ENCODE data around the gene ZNF438.
A peak's percentile ranks its signal among the peaks of the same experiment; 100 is the strongest.

ZNF438 gene

GRCh38 chr10:31036209-31036608 is 4.5 kb upstream of the ZNF438 start:
- TF ChIP-seq ZNF565 (CRISPR knock-in tag; conservative IDR thresholded peaks at IDR 0.05; ENCODE audit: low read depth), result no peak
- TF ChIP-seq POU6F1 (CRISPR knock-in tag; IDR thresholded peaks at IDR 0.05; ENCODE audit: borderline replicate concordance, low read depth), result no peak
- TF ChIP-seq PPARA (CRISPR knock-in tag; IDR thresholded peaks at IDR 0.05; ENCODE audit: borderline replicate concordance), result no peak
- TF ChIP-seq PATZ1 (CRISPR knock-in tag; IDR thresholded peaks at IDR 0.05; ENCODE audit: borderline replicate concordance), result no peak
- TF ChIP-seq ISL1 (CRISPR knock-in tag; IDR thresholded peaks at IDR 0.05), result no peak
- no peak for TF ChIP-seq ZFP30 (CRISPR knock-in tag; IDR thresholded peaks at IDR 0.05)
- TF ChIP-seq GLIS3 (CRISPR knock-in tag; IDR thresholded peaks at IDR 0.05), result no peak
- TF ChIP-seq OSR1 (CRISPR knock-in tag; IDR thresholded peaks at IDR 0.05), result no peak
- TF ChIP-seq CSDC2 (CRISPR knock-in tag; IDR thresholded peaks at IDR 0.05), result no peak
- no peak for TF ChIP-seq SNAI2 (CRISPR knock-in tag; IDR thresholded peaks at IDR 0.05)
- TF ChIP-seq ESRRG (CRISPR knock-in tag; IDR thresholded peaks at IDR 0.05), result no peak
- no peak for TF ChIP-seq ZNF70 (CRISPR knock-in tag; IDR thresholded peaks at IDR 0.05)
- TF ChIP-seq TCF4 (CRISPR knock-in tag; IDR thresholded peaks at IDR 0.05; ENCODE audit: borderline replicate concordance), result no peak
- TF ChIP-seq RARB (CRISPR knock-in tag; IDR thresholded peaks at IDR 0.05), result no peak
- no peak for ATAC-seq

- no peak for ATAC-seq
- peak; percentile 55; the same call in 1 of the 2 replicates for TF ChIP-seq ZNF70 (CRISPR knock-in tag; IDR thresholded peaks at IDR 0.05)
- no peak for TF ChIP-seq ZC3H10 (CRISPR knock-in tag; IDR thresholded peaks at IDR 0.05)
Observed at GRCh38 chr10:31035266-31035798, 3.7 kb upstream of the ZNF438 start.

- ATAC-seq, result peak; percentile 26
- TF ChIP-seq TSHZ2 (CRISPR knock-in tag; IDR thresholded peaks at IDR 0.05), result no peak
- TF ChIP-seq ZNF8 (CRISPR knock-in tag; IDR thresholded peaks at IDR 0.05), result no peak
- no peak for TF ChIP-seq ESRRG (CRISPR knock-in tag; IDR thresholded peaks at IDR 0.05)
- no peak for TF ChIP-seq RARB (CRISPR knock-in tag; IDR thresholded peaks at IDR 0.05)
- TF ChIP-seq ZNF70 (CRISPR knock-in tag; IDR thresholded peaks at IDR 0.05), result no peak
- TF ChIP-seq TCF4 (CRISPR knock-in tag; IDR thresholded peaks at IDR 0.05; ENCODE audit: borderline replicate concordance), result no peak
- TF ChIP-seq CSDC2 (CRISPR knock-in tag; IDR thresholded peaks at IDR 0.05), result no peak
- TF ChIP-seq SNAI2 (CRISPR knock-in tag; IDR thresholded peaks at IDR 0.05), result no peak
- no peak for TF ChIP-seq ZC3H10 (CRISPR knock-in tag; IDR thresholded peaks at IDR 0.05)
- no peak for TF ChIP-seq OSR1 (CRISPR knock-in tag; IDR thresholded peaks at IDR 0.05)
- no peak for TF ChIP-seq POU6F1 (CRISPR knock-in tag; IDR thresholded peaks at IDR 0.05; ENCODE audit: borderline replicate concordance, low read depth)
- TF ChIP-seq BACH2 (CRISPR knock-in tag; IDR thresholded peaks at IDR 0.05; ENCODE audit: borderline replicate concordance), result no peak
- no peak for TF ChIP-seq GLIS3 (CRISPR knock-in tag; IDR thresholded peaks at IDR 0.05)
- TF ChIP-seq ZFP30 (CRISPR knock-in tag; IDR thresholded peaks at IDR 0.05), result no peak
- TF ChIP-seq CSRNP3 (CRISPR knock-in tag; IDR thresholded peaks at IDR 0.05), result no peak
- no peak; the same call in 1 of the 2 replicates for TF ChIP-seq TOX (CRISPR knock-in tag; IDR thresholded peaks at IDR 0.05; ENCODE audit: borderline replicate concordance)
- no peak for TF ChIP-seq CREB5 (CRISPR knock-in tag; IDR thresholded peaks at IDR 0.05; ENCODE audit: low read depth)
- TF ChIP-seq ARNTL (CRISPR knock-in tag; IDR thresholded peaks at IDR 0.05; ENCODE audit: borderline replicate concordance, low read depth), result no peak
Observed at GRCh38 chr10:31034098-31034909, 2.6 kb upstream of the ZNF438 start.

Data from SK-N-SH treated with all-trans-retinoic acid at 6 μM for 48 hours (cell line).